K562 (cell line): ENCODE measurements around the gene MEF2B. TPM values are rescaled to one million over a fixed set of nuclear protein-coding genes. Genes with fewer than 3 reads are reported as not detected.
A peak's percentile ranks its signal among the peaks of the same experiment; 100 is the strongest.

Source experiments
- ATAC-seq: fragments of 200-7000 bp; cut with Tn5 transposase; 3 replicates; pipeline ENCODE4 v1.9.1; 2020; ENCODE audit warnings: moderate library complexity
- BruUV-seq: library from RNA; stranded (reverse); fragments of 400-500 nt; replicated peaks from 2 replicates; lab custom pipeline; 2021; lab: Mats Ljungman, UMichigan
- CTCF ChIA-PET: fragments of 300-600 bp; formaldehyde crosslinking; extraction: SDS; loops from one replicate; lab custom pipeline; 2021; ENCODE audit warnings: low intra/inter-chr PET ratio; lab: Yijun Ruan, JAX
- POLR2A ChIA-PET: fragments of 300-600, 350-650 bp; sonication (Branson Sonifier 250); formaldehyde crosslinking; extraction: SDS; loops from one replicate; lab custom pipeline; 2021; ENCODE audit warnings: antibody characterized with exemption, inconsistent platforms; lab: Yijun Ruan, JAX
- DNase-seq, 4 experiments: peaks; one replicate each; pipeline versions ENCODE4 v3.0.0 to v3.0.0-alpha.2; 2011 to 2018; ENCODE audit warnings: low spot score in 3 of 4, mixed read lengths in 3 of 4; ENCODE audit errors: extremely low read depth in 1 of 4
- FAIRE-seq: peaks from 2 replicates; lab custom pipeline; 2011; peaks lifted over from hg19 to GRCh38; lab: Jason Lieb, UNC
- H2AFZ ChIP-seq: 2 replicates; pipeline ENCODE4 v1.6.0; 2011; ENCODE audit warnings: low read depth, low read length, control low read depth, inconsistent platforms
- H3K27ac ChIP-seq: fragments of 200-600 bp; 3 replicates; pipeline ENCODE4 v1.8.0; 2011; ENCODE audit warnings: low read depth, mild to moderate bottlenecking, control low read depth, inconsistent platforms, low read length, moderate library complexity, mixed read lengths; ENCODE audit errors: extremely low read depth
- H3K27me3 ChIP-seq, 2 experiments: fragments of 300-600 bp in 1 of 2; 2 replicates in 1 of 2; 3 replicates in 1 of 2; pipeline versions ENCODE4 v1.6.0 to v1.8.0; 2011; ENCODE audit warnings: inconsistent platforms in 2 of 2, low read length in 2 of 2, mild to moderate bottlenecking in 1 of 2, mixed read lengths in 1 of 2, moderate library complexity in 1 of 2; ENCODE audit not compliant: control insufficient read depth in 2 of 2, insufficient read depth in 2 of 2
- H3K36me3 ChIP-seq: fragments of 300-600 bp; 3 replicates; pipeline ENCODE4 v1.8.0; 2011; ENCODE audit warnings: mild to moderate bottlenecking, low read length, inconsistent platforms; ENCODE audit not compliant: control insufficient read depth, insufficient read depth
- H3K4me1 ChIP-seq, 2 experiments: fragments of 200-600 bp in 1 of 2; replicated peaks in 1 of 2; 2 replicates in 1 of 2; 3 replicates in 1 of 2; pipeline versions ENCODE4 v1.5.1 to v1.8.0; 2011; ENCODE audit warnings: inconsistent platforms in 2 of 2, low read length in 2 of 2, mild to moderate bottlenecking in 1 of 2, mixed read lengths in 1 of 2, moderate library complexity in 1 of 2; ENCODE audit not compliant: control insufficient read depth in 2 of 2, insufficient read depth in 2 of 2
- H3K4me2 ChIP-seq: 2 replicates; pipeline ENCODE4 v1.6.1; 2011; ENCODE audit warnings: low read length, control low read depth, inconsistent platforms, mixed read lengths; ENCODE audit not compliant: insufficient read depth
- H3K4me3 ChIP-seq: fragments of 200-600 bp; sonication (generic), shearing (Covaris generic); 2 replicates; pipeline ENCODE4 v1.5.1; 2016; ENCODE audit warnings: control low read depth, inconsistent platforms
- H3K79me2 ChIP-seq: fragments of 200-600 bp; 3 replicates; pipeline ENCODE4 v1.8.0; 2011; ENCODE audit warnings: low read length, inconsistent platforms; ENCODE audit not compliant: control insufficient read depth, insufficient read depth
- H3K9ac ChIP-seq, 2 experiments: 2 replicates each; pipeline versions ENCODE4 v1.6.0 to v1.6.1; 2011; ENCODE audit warnings: low read depth in 2 of 2, low read length in 2 of 2, control low read depth in 1 of 2, inconsistent platforms in 1 of 2, mild to moderate bottlenecking in 1 of 2, mixed read lengths in 1 of 2; ENCODE audit not compliant: insufficient read depth in 1 of 2
- H3K9me1 ChIP-seq: one replicate; pipeline ENCODE4 v1.6.0; 2011; ENCODE audit warnings: inconsistent platforms, mild to moderate bottlenecking, low read length, moderate library complexity; ENCODE audit not compliant: control insufficient read depth, insufficient read depth
- H3K9me3 ChIP-seq: replicated peaks from 2 replicates; pipeline ENCODE4 v1.5.1; 2011; ENCODE audit warnings: low read depth, low read length, inconsistent platforms; ENCODE audit not compliant: control insufficient read depth, insufficient read depth
- H4K20me1 ChIP-seq: replicated peaks from 2 replicates; pipeline ENCODE4 v1.6.1; 2011; ENCODE audit warnings: low read length, inconsistent platforms, mixed read lengths; ENCODE audit not compliant: control insufficient read depth, insufficient read depth
- ATF4 ChIP-seq: fragments of 450-650 bp; formaldehyde crosslinking; IDR thresholded peaks from 2 replicates; pipeline ENCODE4 v1.4.0; 2022; ENCODE audit warnings: mild to moderate bottlenecking, moderate library complexity
- CREB1 ChIP-seq, 2 experiments: sonication (generic) in 1 of 2; formaldehyde crosslinking in 1 of 2; IDR thresholded peaks; 2 replicates each; pipeline versions ENCODE4 v1.6.1 to v1.8.0; 2012 to 2022; ENCODE audit warnings: inconsistent platforms in 1 of 2, mild to moderate bottlenecking in 1 of 2, missing genetic modification reagents in 1 of 2, moderate library complexity in 1 of 2
- CTBP1 ChIP-seq: fragments of 450-650 bp; IDR thresholded peaks from 2 replicates; pipeline ENCODE4 v1.6.1; 2016; ENCODE audit warnings: borderline replicate concordance
- GABPB1 ChIP-seq: sonication (generic); formaldehyde crosslinking; IDR thresholded peaks from 2 replicates; pipeline ENCODE4 v1.8.0; 2022; ENCODE audit warnings: mild to moderate bottlenecking, missing genetic modification reagents
- JUND ChIP-seq, 2 experiments: IDR thresholded peaks; 2 replicates in 1 of 2; 3 replicates in 1 of 2; pipeline ENCODE4 v1.6.1; 2011; ENCODE audit warnings: borderline replicate concordance in 2 of 2, low read depth in 2 of 2, low read length in 2 of 2, improper control_type of control experiment in 1 of 2, missing biosample characterization in 1 of 2, missing genetic modification characterization in 1 of 2, missing genetic modification reagents in 1 of 2
- MAZ ChIP-seq, 2 experiments: fragments of 450-650 bp in 1 of 2; sonication (generic) in 1 of 2; formaldehyde crosslinking; IDR thresholded peaks in 1 of 2; conservative IDR thresholded peaks in 1 of 2; 2 replicates each; pipeline versions ENCODE4 v1.4.0 to v1.5.0; 2020; ENCODE audit warnings: mild to moderate bottlenecking in 1 of 2, missing genetic modification reagents in 1 of 2
- POLR3G ChIP-seq: IDR thresholded peaks from 2 replicates; pipeline ENCODE4 v1.6.1; 2011; ENCODE audit not compliant: insufficient read length, insufficient replicate concordance; ENCODE audit errors: extremely low read depth
- RAD21 ChIP-seq, 2 experiments: fragments of 250-450 bp in 1 of 2; fragments of 450-650 bp in 1 of 2; sonication (Bioruptor Pico) in 1 of 2; formaldehyde crosslinking in 1 of 2; IDR thresholded peaks in 1 of 2; conservative IDR thresholded peaks in 1 of 2; 2 replicates each; pipeline versions ENCODE4 v1.4.0 to v1.8.0; 2020 to 2022; ENCODE audit warnings: mild to moderate bottlenecking in 2 of 2, moderate library complexity in 1 of 2
- STAG1 ChIP-seq: sonication (generic); formaldehyde crosslinking; IDR thresholded peaks from 2 replicates; pipeline ENCODE4 v1.5.0; 2020; ENCODE audit warnings: missing genetic modification reagents, borderline replicate concordance
- ZBTB7A ChIP-seq: IDR thresholded peaks from 2 replicates; pipeline ENCODE4 v1.6.1; 2011; ENCODE audit warnings: low read depth, mild to moderate bottlenecking, low read length, moderate library complexity, borderline replicate concordance; ENCODE audit not compliant: control insufficient read depth
- ZC3H8 ChIP-seq: fragments of 450-650 bp; IDR thresholded peaks from 2 replicates; pipeline ENCODE4 v1.6.1; 2017
- ZNF277 ChIP-seq: fragments of 250-450 bp; sonication (Bioruptor Pico); IDR thresholded peaks from 2 replicates; pipeline ENCODE4 v1.8.0; 2022; ENCODE audit warnings: inconsistent platforms, mild to moderate bottlenecking, moderate library complexity, borderline replicate concordance
- ZNF384 ChIP-seq: IDR thresholded peaks from 2 replicates; pipeline ENCODE4 v1.6.1; 2012; ENCODE audit warnings: low read depth, low read length, improper control_type of control experiment
- WGBS: fragments of 100-300 bp; shearing (Covaris generic); methylation state at CpG from one replicate; pipeline ENCODE4 v1.1.6; 2016; ENCODE audit warnings: low coverage, mixed read lengths; ENCODE audit not compliant: insufficient coverage; ENCODE audit errors: missing lambda C conversion rate; 5-methylcytosine and 5-hydroxymethylcytosine counted together
- in situ Hi-C: fragments of 300-500 bp; cut with MboI; formaldehyde crosslinking; loops from 4 replicates; pipeline ENCODE4 v1.15.0; 2018; ENCODE audit warnings: inconsistent platforms, mixed read lengths
- intact Hi-C: fragments of 100-400 bp; cut with micrococcal nuclease; formaldehyde crosslinking; loops from 2 replicates; pipeline ENCODE4 v1.14.2; 2022
- polyA plus RNA-seq, 8 experiments: library from polyadenylated mRNA; depleted of rRNA in 4 of 8; stranded (reverse) in 5 of 8; unstranded in 3 of 8; fragments of >200 nt; fragmentation: Nextera tagmentation in 2 of 8; fragmentation: Illumina TruSeq in 1 of 8; extraction: Ambion mirVana in 2 of 8; extraction: Trizol in 1 of 8; gene quantifications; 2 replicates each; pipeline versions ENCODE4 v1.2.1 to v1.2.3, GENCODE V29; 2011 to 2014; ENCODE audit warnings: inconsistent platforms in 1 of 8, missing spikeins in 1 of 8
- total RNA-seq, 7 experiments: library from RNA; depleted of rRNA in 6 of 7; stranded (reverse); fragments of >200 nt in 6 of 7; fragmentation: Illumina TruSeq in 2 of 7; extraction: Trizol in 2 of 7; gene quantifications; 2 replicates each; pipeline versions ENCODE4 v1.2.1 to v1.2.3, GENCODE V29; 2011 to 2021; ENCODE audit warnings: low replicate concordance in 1 of 7

MEF2B gene
- total and polyA plus RNA-seq, 9 of the 15 experiments (the other 6 are each of a cell fraction or from before 2014, with no cell fraction given), result 0.14 to 1.9 (median 0.71) TPM; not detected in 3

- Histone ChIP-seq H3K27me3 (no peaks in the 10 kb centered on the region; a peak in 1 of 5 replicates), H3K9me3 (no peaks in the 10 kb centered on the region), H3K36me3 (no peaks in the 10 kb centered on the region), H3K79me2 (no peaks in the 10 kb centered on the region), H3K4me2 (0 out of 2 replicates have a peak overlapping the region, but pooled peaks have one; percentile 6), H3K4me1 (peaks cover 0 to 19% of the 10 kb centered on the region in 2 experiments; a peak in 2 of 5 replicates), H3K4me3 (no peak overlapping the region), H2AFZ (peak overlapping the region; percentile 94), H4K20me1 (no peaks in the 10 kb centered on the region), H3K9ac (peak overlapping the region in 1 of 2 experiments; percentile 61; a peak in 3 of 4 replicates), H3K27ac (0 out of 3 replicates have a peak overlapping the region, but pooled peaks have one; percentile 28), H3K9me1 (no peaks in the 10 kb centered on the region)
- ATAC-seq (peak; percentile 95), FAIRE-seq (peak; percentile 75), DNase-seq (peak; percentile 82 to 88 (median 86))
- in situ Hi-C loops, result no loop called here
- BruUV-seq, result no TSS peak
- intact Hi-C loops, result loop anchor here (1.0 kb wide), 3 partner anchors 29 to 196 kb away; no protein-coding TSS in a partner anchor
- 31% methylated on average over 30 of the region's 47 CpGs for WGBS
- ChIA-PET CTCF (interaction anchor here (1.2 to 3.5 kb wide), 5 partner anchors 27 to 344 kb away, joined by 8 to 20 read pairs (median 12); no protein-coding TSS in a partner anchor), POLR2A (interaction anchor here (1.0 kb wide), 1 partner anchor 22 kb away, joined by 3 read pairs; no protein-coding TSS in a partner anchor)
- TF ChIP-seq ATF4 (CRISPR knock-in tag), result no peak
- no peak for TF ChIP-seq POLR3G
- TF ChIP-seq GABPB1, result peak; percentile 84
- TF ChIP-seq JUND (IDR thresholded peaks at IDR 0.05; ENCODE audit: borderline replicate concordance, low read depth, low read length), result no peak
- no peak for TF ChIP-seq JUND (tag; IDR thresholded peaks at IDR 0.05; ENCODE audit: borderline replicate concordance, low read depth, low read length)
- peak; percentile 90; the same call in 1 of the 2 replicates for TF ChIP-seq STAG1 (CRISPR knock-in tag)
- peak; percentile 14; the same call in 1 of the 2 replicates for TF ChIP-seq ZNF384
- no peak for TF ChIP-seq ZC3H8
- peak in 1 of 2 experiments; percentile 27; a peak in 1 of 4 replicates for TF ChIP-seq MAZ (CRISPR knock-in tag; conservative IDR thresholded peaks at IDR 0.05 in 1 of 2, IDR thresholded peaks at IDR 0.05 in 1 of 2)
- TF ChIP-seq ZNF277, result no peak
- TF ChIP-seq CREB1 (IDR thresholded peaks at IDR 0.05), result no peak
- peak; percentile 23; the same call in 1 of the 2 replicates for TF ChIP-seq CREB1 (CRISPR knock-in tag; IDR thresholded peaks at IDR 0.05)
- TF ChIP-seq CTBP1, result 0 out of 2 replicates have a peak, but pooled peaks have one; percentile 14
- peak; percentile 86 to 93 for TF ChIP-seq RAD21 (CRISPR knock-in tag; conservative IDR thresholded peaks at IDR 0.05 in 1 of 2, IDR thresholded peaks at IDR 0.05 in 1 of 2)
- TF ChIP-seq ZBTB7A, result peak; percentile 69; the same call in 1 of the 2 replicates
These were observed 24.1 kb downstream of the MEF2B start for GRCh38 chr19:19145684-19146608.
